GM12891 (cell line): Measurements from ENCODE around the gene MYMX.
"Not testable (repeated sequence)": the region's sequence is repeated elsewhere in the genome, so short reads cannot be mapped to it uniquely, and the experiment has no call there.

Experiments
- DNase-seq: peaks from one replicate; pipeline ENCODE4 v3.0.0; 2011; ENCODE audit warnings: low spot score; ENCODE audit not compliant: insufficient read length
- FAIRE-seq: peaks from 2 replicates; lab custom pipeline; 2011; peaks lifted over from hg19 to GRCh38; lab: Jason Lieb, UNC
- PAX5 ChIP-seq: IDR thresholded peaks from 2 replicates; pipeline ENCODE4 v1.6.1; 2011; ENCODE audit warnings: low read length, moderate library complexity, mild to moderate bottlenecking; ENCODE audit not compliant: insufficient read depth, severe bottlenecking
- POLR2A ChIP-seq: IDR thresholded peaks from 2 replicates; pipeline ENCODE4 v1.6.1; 2011; ENCODE audit warnings: low read depth, low read length, control low read depth
- POLR2AphosphoS5 ChIP-seq: IDR thresholded peaks from 2 replicates; pipeline ENCODE4 v1.6.1; 2011; ENCODE audit warnings: low read depth, low read length, control low read depth
- POU2F2 ChIP-seq: IDR thresholded peaks from 2 replicates; pipeline ENCODE4 v1.6.1; 2011; ENCODE audit warnings: low read depth, mild to moderate bottlenecking, control low read depth, low read length, moderate library complexity
- SPI1 ChIP-seq: IDR thresholded peaks from 2 replicates; pipeline ENCODE4 v1.6.1; 2011; ENCODE audit warnings: low read depth, low read length, control low read depth
- TAF1 ChIP-seq: IDR thresholded peaks from 2 replicates; pipeline ENCODE4 v1.6.1; 2011; ENCODE audit warnings: low read depth, low read length, control low read depth

The MYMX gene

DNA sequence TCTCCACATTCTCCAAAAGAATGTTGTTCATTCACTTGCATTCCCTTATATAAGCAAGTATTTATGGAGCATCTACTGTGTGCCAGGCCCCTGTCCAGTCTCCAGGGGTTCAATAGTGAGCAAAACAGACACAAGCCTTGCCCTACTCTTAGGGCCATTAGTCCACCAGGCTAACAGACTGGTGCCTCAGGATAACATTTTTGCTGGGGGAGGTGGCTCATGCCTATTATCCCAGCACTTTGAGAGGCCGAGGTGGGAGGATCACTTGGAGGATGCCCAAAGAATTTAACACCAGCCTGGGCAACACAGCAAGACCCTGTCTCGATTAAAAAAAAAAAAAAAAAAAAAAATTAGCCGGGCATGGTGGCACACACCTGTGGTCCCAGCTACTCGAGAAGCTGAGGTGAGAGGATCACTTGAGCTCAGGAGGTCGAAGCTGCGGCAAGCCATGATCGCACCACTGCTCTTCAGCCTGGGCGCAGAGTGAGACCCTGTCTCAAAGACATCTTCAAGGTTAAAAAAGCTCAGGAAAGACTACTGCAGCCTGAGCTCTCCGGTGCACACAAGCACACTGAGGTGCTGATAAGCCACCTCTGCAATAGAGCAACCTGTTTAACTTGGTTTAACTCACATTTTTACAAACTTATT, 38.2 kb upstream of the MYMX start:
- DNase-seq (no peak), FAIRE-seq (no peak)
- TF ChIP-seq POLR2A = no peak
- TF ChIP-seq SPI1 = no peak

GRCh38 chr6:44179072-44179536, 37.6 kb upstream of the MYMX start:
- FAIRE-seq (no peak), DNase-seq (no peak)
- TF ChIP-seq PAX5 (no peak), POU2F2 (no peak), SPI1 (no peak), POLR2A (no peak), TAF1 (no peak), POLR2AphosphoS5 (no peak)

- TF ChIP-seq PAX5 (no peak), TAF1 (no peak), POU2F2 (no peak), SPI1 (no peak), POLR2A (no peak), POLR2AphosphoS5 (no peak)
- FAIRE-seq = no peak
Observed at GRCh38 chr6:44179648-44180047, 37.1 kb upstream of the MYMX start.

GRCh38 chr6:44180406-44180805, 36.3 kb upstream of the MYMX start:
- FAIRE-seq (no peak), DNase-seq (no peak)
- TF ChIP-seq PAX5 (no peak), SPI1 (no peak), TAF1 (no peak), POU2F2 (no peak), POLR2A (no peak), POLR2AphosphoS5 (no peak)

More at GRCh38 chr6:44179648-44180047, 37.1 kb upstream of the MYMX start:
- no peak for DNase-seq

DNA sequence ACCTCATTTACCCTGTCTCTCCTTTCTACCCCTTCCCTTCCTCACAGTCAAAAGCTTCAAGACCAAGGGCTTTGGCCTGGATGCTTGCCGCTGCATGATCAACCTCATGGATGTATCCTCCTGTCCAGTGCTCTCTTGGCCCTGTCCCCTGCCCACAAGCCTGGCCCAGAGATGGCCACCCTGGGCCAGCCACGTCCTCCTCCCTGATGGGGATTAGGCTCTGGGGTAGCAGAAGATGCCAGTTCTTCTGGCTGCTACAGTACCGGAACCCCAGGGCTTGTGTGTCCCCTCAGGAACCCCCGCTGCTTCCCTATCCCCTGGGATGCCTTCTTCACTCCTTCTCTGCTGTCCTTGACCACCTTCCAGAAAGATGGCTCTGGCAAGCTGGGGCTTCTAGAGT, 35.8 kb upstream of the MYMX start:
- no peak for FAIRE-seq
- TF ChIP-seq POLR2AphosphoS5 = no peak
- no peak for TF ChIP-seq SPI1
- TF ChIP-seq POU2F2 = no peak
- no peak for TF ChIP-seq PAX5
- no peak for TF ChIP-seq POLR2A
- no peak for TF ChIP-seq TAF1

GRCh38 chr6:44181784-44182183, 34.9 kb upstream of the MYMX start:
- not testable (repeated sequence) for DNase-seq
- peak; percentile 90 for FAIRE-seq

More for the DNA sequence above, 35.8 kb upstream of the MYMX start:
- DNase-seq = no peak

- FAIRE-seq = no peak
- TF ChIP-seq POLR2AphosphoS5 = no peak
- no peak for TF ChIP-seq POLR2A
- no peak for TF ChIP-seq PAX5
- no peak for TF ChIP-seq POU2F2
- TF ChIP-seq SPI1 = no peak
- TF ChIP-seq TAF1 = no peak
Observed at GRCh38 chr6:44182911-44183390, 33.8 kb upstream of the MYMX start.

GRCh38 chr6:44183783-44184182, 32.9 kb upstream of the MYMX start:
- no peak for FAIRE-seq

More at GRCh38 chr6:44182911-44183390, 33.8 kb upstream of the MYMX start:
- no peak for DNase-seq

GRCh38 chr6:44185356-44185755, 31.4 kb upstream of the MYMX start:
- not testable (repeated sequence) for DNase-seq, FAIRE-seq

More at GRCh38 chr6:44183783-44184182, 32.9 kb upstream of the MYMX start:
- DNase-seq = no peak
- no peak for TF ChIP-seq POU2F2
- TF ChIP-seq POLR2AphosphoS5 = no peak
- TF ChIP-seq PAX5 = no peak
- no peak for TF ChIP-seq POLR2A
- no peak for TF ChIP-seq TAF1
- no peak for TF ChIP-seq SPI1

DNA sequence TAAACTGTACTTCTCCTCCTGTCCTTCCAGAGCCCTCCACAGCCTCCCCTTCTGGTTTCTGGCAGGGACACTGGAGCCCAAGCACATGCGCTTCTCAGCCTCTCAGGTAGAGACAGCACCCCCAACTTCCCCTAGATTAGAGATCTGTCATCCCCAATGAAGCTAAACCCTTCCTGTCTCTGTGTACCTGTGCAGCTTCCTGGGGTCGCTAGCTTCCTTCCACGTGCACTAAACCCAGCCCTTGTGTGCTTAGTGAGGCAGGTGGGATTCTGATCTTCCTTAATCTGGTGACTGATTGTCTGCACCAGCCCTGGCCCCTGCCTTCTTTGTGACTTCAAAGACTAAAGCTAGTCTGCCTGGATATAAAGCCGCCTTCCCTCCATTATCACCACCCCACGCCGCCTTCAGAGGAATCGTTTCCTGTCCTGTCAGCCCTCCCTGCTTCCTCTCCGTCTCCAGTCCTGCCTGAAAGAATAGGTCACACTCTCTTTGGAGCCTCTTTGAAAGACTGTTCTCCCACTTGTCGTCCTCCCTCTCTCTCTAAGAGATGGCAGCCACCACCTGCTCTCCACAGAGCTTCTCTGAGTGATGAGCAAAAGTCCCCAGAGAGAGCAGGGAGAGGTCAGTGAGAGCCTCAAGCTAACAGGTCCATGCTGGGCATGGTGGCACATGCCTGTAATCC, 30.6 kb upstream of the MYMX start:
- FAIRE-seq (no peak), DNase-seq (no peak)
- TF ChIP-seq PAX5 (no peak), POLR2AphosphoS5 (no peak), SPI1 (no peak), TAF1 (no peak), POU2F2 (no peak), POLR2A (no peak)

DNA sequence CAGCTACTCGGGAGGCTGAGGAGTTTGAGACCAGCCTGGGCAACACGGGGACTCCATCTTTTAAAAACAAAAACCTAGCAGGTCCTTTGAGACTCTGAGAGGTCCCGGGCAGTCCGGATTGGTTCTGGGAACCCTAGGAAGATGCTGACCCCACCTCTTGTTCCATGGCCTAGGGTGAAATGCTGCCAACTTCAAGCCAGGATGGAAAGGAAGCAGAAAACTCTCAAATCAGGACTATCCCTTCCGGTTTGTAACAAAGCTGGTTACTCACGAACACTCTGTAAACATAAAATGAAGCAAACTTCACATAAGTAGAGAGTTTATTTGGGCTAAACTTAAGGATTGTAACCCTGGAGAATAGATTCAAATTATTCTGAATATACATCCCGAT, 30.1 kb upstream of the MYMX start:
- no peak for DNase-seq
- TF ChIP-seq POLR2A (no peak), POLR2AphosphoS5 (no peak), PAX5 (no peak), POU2F2 (no peak), TAF1 (no peak), SPI1 (no peak)
- no peak for FAIRE-seq
